H9 (cell line): ENCODE measurements around the gene ZNF618. TPM values are rescaled to one million over a fixed set of nuclear protein-coding genes. Genes with fewer than 3 reads are reported as not detected.

ENCODE experiments used
- DNase-seq: peaks from one replicate; pipeline ENCODE4 v3.0.0-alpha.2; 2017
- H2AFZ ChIP-seq: one replicate; pipeline ENCODE4 v1.6.1; 2013; ENCODE audit warnings: mild to moderate bottlenecking, low read length, control low read depth, moderate library complexity
- H2AK5ac ChIP-seq: 2 replicates; pipeline ENCODE4 v1.6.1; 2013; ENCODE audit warnings: low read length, control low read depth, mixed read lengths; ENCODE audit not compliant: insufficient read length
- H2BK120ac ChIP-seq: one replicate; pipeline ENCODE4 v1.6.1; 2013; ENCODE audit warnings: low read depth, mild to moderate bottlenecking, low read length, control low read depth, inconsistent platforms; ENCODE audit not compliant: poor library complexity, severe bottlenecking
- H2BK12ac ChIP-seq: 2 replicates; pipeline ENCODE4 v1.6.1; 2013; ENCODE audit warnings: low read length, control low read depth, mixed read lengths, low read depth; ENCODE audit not compliant: insufficient read length
- H2BK15ac ChIP-seq: 2 replicates; pipeline ENCODE4 v1.6.1; 2013; ENCODE audit warnings: low read depth, low read length, control low read depth
- H2BK20ac ChIP-seq: one replicate; pipeline ENCODE4 v1.6.1; 2013; ENCODE audit warnings: low read depth, mild to moderate bottlenecking, low read length, control low read depth, inconsistent platforms; ENCODE audit not compliant: poor library complexity, severe bottlenecking
- H2BK5ac ChIP-seq: 2 replicates; pipeline ENCODE4 v1.6.1; 2013; ENCODE audit warnings: low read length, control low read depth, mixed read lengths; ENCODE audit not compliant: insufficient read length
- H3K14ac ChIP-seq: 2 replicates; pipeline ENCODE4 v1.6.1; 2013; ENCODE audit warnings: low read length, control low read depth; ENCODE audit not compliant: insufficient read depth
- H3K18ac ChIP-seq: 2 replicates; pipeline ENCODE4 v1.6.1; 2013; ENCODE audit warnings: low read depth, mild to moderate bottlenecking, mixed read lengths, low read length, control low read depth; ENCODE audit not compliant: insufficient read length
- H3K23ac ChIP-seq: 2 replicates; pipeline ENCODE4 v1.6.1; 2013; ENCODE audit warnings: low read length, control low read depth, mixed read lengths, low read depth; ENCODE audit not compliant: insufficient read length
- H3K23me2 ChIP-seq: 2 replicates; pipeline ENCODE4 v1.6.1; 2013; ENCODE audit warnings: low read depth, mild to moderate bottlenecking, mixed read lengths, low read length, control low read depth; ENCODE audit not compliant: insufficient read length, poor library complexity, severe bottlenecking
- H3K27ac ChIP-seq: 2 replicates; pipeline ENCODE4 v1.5.1; 2013; ENCODE audit warnings: low read length, control low read depth, mixed read lengths, low read depth; ENCODE audit not compliant: insufficient read length
- H3K27me3 ChIP-seq: 2 replicates; pipeline ENCODE4 v1.6.1; 2013; ENCODE audit warnings: low read length, control low read depth, inconsistent platforms; ENCODE audit not compliant: insufficient read depth
- H3K4ac ChIP-seq: 2 replicates; pipeline ENCODE4 v1.6.1; 2013; ENCODE audit warnings: low read depth, mild to moderate bottlenecking, control low read depth, inconsistent platforms, low read length, moderate library complexity
- H3K4me1 ChIP-seq: 2 replicates; pipeline ENCODE4 v1.6.1; 2013; ENCODE audit warnings: low read length, control low read depth, inconsistent platforms; ENCODE audit not compliant: insufficient read depth
- H3K4me2 ChIP-seq: 2 replicates; pipeline ENCODE4 v1.6.1; 2013; ENCODE audit warnings: low read length, control low read depth, mixed read lengths; ENCODE audit not compliant: insufficient read length, insufficient read depth
- H3K56ac ChIP-seq: 2 replicates; pipeline ENCODE4 v1.6.1; 2013; ENCODE audit warnings: low read depth, mild to moderate bottlenecking, mixed read lengths, low read length, control low read depth; ENCODE audit not compliant: insufficient read length
- H3K79me1 ChIP-seq: 2 replicates; pipeline ENCODE4 v1.6.1; 2013; ENCODE audit warnings: low read depth, mild to moderate bottlenecking, moderate library complexity, low read length, control low read depth, inconsistent platforms; ENCODE audit not compliant: insufficient read depth, poor library complexity, severe bottlenecking
- H3K79me2 ChIP-seq: 2 replicates; pipeline ENCODE4 v1.6.1; 2013; ENCODE audit warnings: low read length, control low read depth, inconsistent platforms; ENCODE audit not compliant: insufficient read depth
- H3K9ac ChIP-seq: 2 replicates; pipeline ENCODE4 v1.6.1; 2013; ENCODE audit warnings: low read length, control low read depth, mixed read lengths; ENCODE audit not compliant: insufficient read length; ENCODE audit errors: extremely low read depth
- H3K9me3 ChIP-seq: one replicate; pipeline ENCODE4 v1.6.1; 2013; ENCODE audit warnings: low read depth, low read length, inconsistent platforms; ENCODE audit not compliant: control insufficient read depth
- H3T11ph ChIP-seq: one replicate; pipeline ENCODE4 v1.6.1; 2013; ENCODE audit warnings: mild to moderate bottlenecking, low read length, control low read depth, inconsistent platforms
- H4K20me1 ChIP-seq: one replicate; pipeline ENCODE4 v1.6.1; 2013; ENCODE audit not compliant: control insufficient read depth, insufficient read length, insufficient read depth
- H4K5ac ChIP-seq: 2 replicates; pipeline ENCODE4 v1.6.1; 2013; ENCODE audit warnings: low read depth, mild to moderate bottlenecking, mixed read lengths, low read length, control low read depth; ENCODE audit not compliant: insufficient read length
- H4K8ac ChIP-seq: replicated peaks from 2 replicates; pipeline ENCODE4 v1.6.1; 2013; ENCODE audit warnings: low read length, control low read depth, mixed read lengths, low read depth; ENCODE audit not compliant: insufficient read length
- H4K91ac ChIP-seq: 2 replicates; pipeline ENCODE4 v1.6.1; 2013; ENCODE audit warnings: low read depth, mild to moderate bottlenecking, moderate library complexity, mixed read lengths, low read length, control low read depth; ENCODE audit not compliant: insufficient read length
- H3K27ac Mint-ChIP-seq, 3 experiments: 2 replicates in 2 of 3; 3 replicates in 1 of 3; pipeline ENCODE4 v1.8.0; 2020 to 2021; ENCODE audit warnings: mixed read lengths in 3 of 3, mild to moderate bottlenecking in 1 of 3, moderate library complexity in 1 of 3
- H3K27me3 Mint-ChIP-seq: 2 replicates; pipeline ENCODE4 v1.8.0; 2021; ENCODE audit warnings: low read depth, mild to moderate bottlenecking, moderate library complexity, mixed read lengths
- H3K36me3 Mint-ChIP-seq, 3 experiments: 2 replicates in 2 of 3; 3 replicates in 1 of 3; pipeline ENCODE4 v1.8.0; 2020 to 2021; ENCODE audit warnings: low read depth in 3 of 3, mixed read lengths in 3 of 3; ENCODE audit not compliant: insufficient read depth in 1 of 3
- H3K4me1 Mint-ChIP-seq, 2 experiments: 2 replicates each; pipeline ENCODE4 v1.8.0; 2020; ENCODE audit warnings: mixed read lengths in 2 of 2
- H3K4me3 Mint-ChIP-seq, 2 experiments: 2 replicates in 1 of 2; 3 replicates in 1 of 2; pipeline ENCODE4 v1.8.0; 2020 to 2021; ENCODE audit warnings: mild to moderate bottlenecking in 2 of 2, mixed read lengths in 2 of 2, moderate library complexity in 1 of 2
- H3K9me3 Mint-ChIP-seq, 2 experiments: 2 replicates in 1 of 2; 3 replicates in 1 of 2; pipeline ENCODE4 v1.8.0; 2020; ENCODE audit warnings: mild to moderate bottlenecking in 2 of 2, mixed read lengths in 2 of 2, moderate library complexity in 1 of 2
- WGBS: extraction: QIAGEN DNeasy Blood & Tissue Kit; methylation state at CpG from one replicate; pipeline ENCODE4 v1.1.7; 2013; ENCODE audit warnings: missing lambda C conversion rate, low lambda C conversion rate, mixed read lengths; ENCODE audit not compliant: insufficient read length; ENCODE audit errors: extremely low coverage; 5-methylcytosine and 5-hydroxymethylcytosine counted together
- total RNA-seq: library from RNA; stranded (reverse); gene quantifications from 2 replicates; pipeline ENCODE4 v1.2.1, GENCODE V29; 2021
- TF ChIP-seq, protein P1 (sequence below): fragments of 200-600 bp; sonication (generic); conservative IDR thresholded peaks from 3 replicates; pipeline ENCODE4 v1.8.0; 2021; ENCODE audit warnings: antibody characterized with exemption, mild to moderate bottlenecking

Gene ZNF618
- total RNA-seq, 1 experiment from 2014 or later, result 13.6 TPM

DNA sequence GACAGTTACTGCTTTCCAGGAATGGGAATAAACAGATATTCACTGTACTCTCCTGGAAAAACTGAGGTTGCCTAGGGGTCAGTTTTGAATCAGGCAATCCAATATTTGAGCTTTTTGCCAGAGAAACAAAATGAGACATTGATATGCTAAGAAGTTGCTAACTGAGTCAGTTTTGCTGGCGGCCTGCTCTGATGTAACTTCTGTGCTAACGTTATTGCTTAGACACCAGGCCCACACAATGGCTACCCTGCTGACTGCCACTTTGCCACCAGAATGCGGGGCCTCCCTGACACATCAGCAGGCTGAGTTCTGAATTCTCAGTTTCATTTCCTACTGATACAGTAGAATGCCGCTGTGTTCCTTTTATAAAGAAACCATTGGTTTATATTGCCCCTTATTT, 18.2 kb upstream of the ZNF618 start:
- Histone ChIP-seq H3K4me2 (no peak overlapping the region), H3K9ac (no peak overlapping the region)
- no peak for DNase-seq

More for the DNA sequence above, 18.2 kb upstream of the ZNF618 start:
- no peak overlapping the region for H3K14ac ChIP-seq
- no peak overlapping the region for H2AFZ ChIP-seq
- H3K4ac ChIP-seq, result no peak overlapping the region
- no peak overlapping the region for H2BK12ac ChIP-seq
- H3K27ac ChIP-seq, result no peak overlapping the region
- no peaks in the 10 kb centered on the region for H3K4me1 ChIP-seq
- no peaks in the 10 kb centered on the region for H3K79me2 ChIP-seq
- no peak overlapping the region for H4K91ac ChIP-seq
- no peak overlapping the region for H2BK15ac ChIP-seq
- no peaks in the 10 kb centered on the region for H3K36me3 Mint-ChIP-seq
- no peak overlapping the region for H4K8ac ChIP-seq
- H3K4me3 Mint-ChIP-seq, result no peak overlapping the region
- no peak overlapping the region for H2AK5ac ChIP-seq
- no peak overlapping the region for H3T11ph ChIP-seq
- no peak overlapping the region for H2BK20ac ChIP-seq
- no peak overlapping the region for H3K18ac ChIP-seq
- H3K23ac ChIP-seq, result no peak overlapping the region
- no peak overlapping the region for H3K56ac ChIP-seq
- no peaks in the 10 kb centered on the region for H3K9me3 ChIP-seq
- H3K27ac Mint-ChIP-seq, result no peak overlapping the region
- no peaks in the 10 kb centered on the region for H3K9me3 Mint-ChIP-seq
- no peaks in the 10 kb centered on the region for H3K23me2 ChIP-seq
- H3K4me1 Mint-ChIP-seq, result peaks cover 15 to 16% of the 10 kb centered on the region in 2 experiments
- H3K27me3 ChIP-seq, result no peaks in the 10 kb centered on the region
- TF ChIP-seq, protein P1, sequence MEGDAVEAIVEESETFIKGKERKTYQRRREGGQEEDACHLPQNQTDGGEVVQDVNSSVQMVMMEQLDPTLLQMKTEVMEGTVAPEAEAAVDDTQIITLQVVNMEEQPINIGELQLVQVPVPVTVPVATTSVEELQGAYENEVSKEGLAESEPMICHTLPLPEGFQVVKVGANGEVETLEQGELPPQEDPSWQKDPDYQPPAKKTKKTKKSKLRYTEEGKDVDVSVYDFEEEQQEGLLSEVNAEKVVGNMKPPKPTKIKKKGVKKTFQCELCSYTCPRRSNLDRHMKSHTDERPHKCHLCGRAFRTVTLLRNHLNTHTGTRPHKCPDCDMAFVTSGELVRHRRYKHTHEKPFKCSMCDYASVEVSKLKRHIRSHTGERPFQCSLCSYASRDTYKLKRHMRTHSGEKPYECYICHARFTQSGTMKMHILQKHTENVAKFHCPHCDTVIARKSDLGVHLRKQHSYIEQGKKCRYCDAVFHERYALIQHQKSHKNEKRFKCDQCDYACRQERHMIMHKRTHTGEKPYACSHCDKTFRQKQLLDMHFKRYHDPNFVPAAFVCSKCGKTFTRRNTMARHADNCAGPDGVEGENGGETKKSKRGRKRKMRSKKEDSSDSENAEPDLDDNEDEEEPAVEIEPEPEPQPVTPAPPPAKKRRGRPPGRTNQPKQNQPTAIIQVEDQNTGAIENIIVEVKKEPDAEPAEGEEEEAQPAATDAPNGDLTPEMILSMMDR, result no peak
- no peaks in the 10 kb centered on the region for H3K79me1 ChIP-seq
- WGBS, result no CpG with 5 or more reads among the region's 4 CpGs
- H4K5ac ChIP-seq, result no peak overlapping the region
- H3K27me3 Mint-ChIP-seq, result peaks cover 10% of the 10 kb centered on the region
- no peak overlapping the region for H2BK5ac ChIP-seq
- no peak overlapping the region for H2BK120ac ChIP-seq
- H4K20me1 ChIP-seq, result no peaks in the 10 kb centered on the region
